Measurements from ENCODE around the gene MT1H. TPM values are rescaled to one million over a fixed set of nuclear protein-coding genes. Genes with fewer than 3 reads are reported as not detected.

MT1H gene
- total RNA-seq, 4 donors from 2014 or later = not detected

DNA sequence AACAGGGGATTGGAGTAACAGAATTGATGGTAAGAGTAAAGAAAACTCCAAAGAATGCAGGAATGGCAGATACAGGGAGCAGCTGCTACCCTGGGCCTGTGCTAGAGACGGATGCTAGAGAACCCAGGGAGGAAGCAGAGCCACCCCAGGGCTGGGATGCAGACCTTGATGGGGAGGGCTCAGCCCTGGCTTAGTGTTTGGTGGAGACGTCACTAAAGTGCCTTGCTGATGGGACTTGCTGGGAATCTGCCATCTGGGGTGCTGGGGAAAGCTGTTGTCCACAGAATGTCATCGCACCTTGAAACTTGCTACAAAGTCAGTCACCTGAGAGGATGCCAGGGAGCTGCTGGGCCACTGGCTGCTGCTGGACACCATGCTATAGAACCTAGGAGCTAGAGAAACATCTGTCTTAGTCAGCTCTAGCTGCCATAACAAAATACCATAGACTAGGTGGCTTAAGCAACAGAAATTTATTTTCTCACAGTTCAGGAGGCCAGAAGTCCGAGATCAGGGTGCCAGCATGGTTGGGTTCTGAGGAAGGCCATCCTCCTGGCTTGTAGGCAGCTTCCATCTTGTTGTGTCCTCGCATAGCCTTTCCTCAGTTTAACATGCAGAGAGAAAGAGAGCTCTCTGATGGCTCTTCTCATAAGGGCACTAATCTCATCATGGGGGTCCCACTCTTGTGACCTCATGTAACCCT lies 28.0 kb downstream of the MT1H start:
- H3K36me3 ChIP-seq = no peaks in the 10 kb centered on the region
- H3K4me1 ChIP-seq = peaks cover 0 to 8% (median 0%) of the 10 kb centered on the region in 3 donors
- TF ChIP-seq POLR2A (IDR thresholded peaks at IDR 0.05) (no peak), POLR2AphosphoS5 (IDR thresholded peaks at IDR 0.05) (no peak), EP300 (IDR thresholded peaks at IDR 0.05) (no peak)
- TF ChIP-seq, protein P1, sequence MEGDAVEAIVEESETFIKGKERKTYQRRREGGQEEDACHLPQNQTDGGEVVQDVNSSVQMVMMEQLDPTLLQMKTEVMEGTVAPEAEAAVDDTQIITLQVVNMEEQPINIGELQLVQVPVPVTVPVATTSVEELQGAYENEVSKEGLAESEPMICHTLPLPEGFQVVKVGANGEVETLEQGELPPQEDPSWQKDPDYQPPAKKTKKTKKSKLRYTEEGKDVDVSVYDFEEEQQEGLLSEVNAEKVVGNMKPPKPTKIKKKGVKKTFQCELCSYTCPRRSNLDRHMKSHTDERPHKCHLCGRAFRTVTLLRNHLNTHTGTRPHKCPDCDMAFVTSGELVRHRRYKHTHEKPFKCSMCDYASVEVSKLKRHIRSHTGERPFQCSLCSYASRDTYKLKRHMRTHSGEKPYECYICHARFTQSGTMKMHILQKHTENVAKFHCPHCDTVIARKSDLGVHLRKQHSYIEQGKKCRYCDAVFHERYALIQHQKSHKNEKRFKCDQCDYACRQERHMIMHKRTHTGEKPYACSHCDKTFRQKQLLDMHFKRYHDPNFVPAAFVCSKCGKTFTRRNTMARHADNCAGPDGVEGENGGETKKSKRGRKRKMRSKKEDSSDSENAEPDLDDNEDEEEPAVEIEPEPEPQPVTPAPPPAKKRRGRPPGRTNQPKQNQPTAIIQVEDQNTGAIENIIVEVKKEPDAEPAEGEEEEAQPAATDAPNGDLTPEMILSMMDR (IDR thresholded peaks at IDR 0.05) = no peak
- no peak for ATAC-seq
- peaks cover 0 to 10% (median 0%) of the 10 kb centered on the region in 3 donors for H3K9me3 ChIP-seq
- no peak overlapping the region for H3K27ac ChIP-seq
- no peak overlapping the region for H3K4me3 ChIP-seq
- no peaks in the 10 kb centered on the region for H3K27me3 ChIP-seq
- WGBS, 2 donors (ENCODE audit: low coverage in 1 of 2) = 88 to 94% methylated on average over 3 to 5 of the region's 5 CpGs

DNA sequence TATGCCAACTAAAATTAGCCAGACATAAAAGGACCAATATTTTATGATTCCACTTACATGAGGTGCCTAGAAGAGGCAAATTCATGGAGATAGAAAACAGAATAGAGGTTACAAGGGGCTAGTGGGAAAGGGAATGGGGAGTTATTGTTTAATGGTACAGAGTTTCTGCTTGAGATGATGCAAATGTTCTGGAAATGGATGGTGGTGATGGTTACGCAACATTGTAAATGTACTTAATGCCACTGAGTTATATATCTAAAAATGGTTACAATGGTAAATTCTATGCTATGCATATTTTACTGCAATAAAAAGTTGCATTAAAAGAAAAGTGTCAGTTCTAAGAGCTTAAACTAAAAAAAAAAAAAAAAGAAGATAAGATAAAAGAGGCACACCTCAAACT lies 30.6 kb downstream of the MT1H start:
- Histone ChIP-seq H3K27me3 (no peaks in the 10 kb centered on the region), H3K4me1 (peaks cover 0 to 8% (median 0%) of the 10 kb centered on the region in 3 donors), H3K36me3 (no peaks in the 10 kb centered on the region), H3K4me3 (no peak overlapping the region), H3K27ac (no peak overlapping the region), H3K9me3 (peaks cover 0 to 10% (median 0%) of the 10 kb centered on the region in 3 donors)
- TF ChIP-seq EP300 (IDR thresholded peaks at IDR 0.05) = no peak
- TF ChIP-seq, protein P1 (IDR thresholded peaks at IDR 0.05) = no peak
- TF ChIP-seq POLR2AphosphoS5 (IDR thresholded peaks at IDR 0.05) = no peak
- no peak for TF ChIP-seq POLR2A (IDR thresholded peaks at IDR 0.05)
- no peak for ATAC-seq
- WGBS, 2 donors (ENCODE audit: low coverage in 1 of 2) = 35 to 63% methylated on average over 1 of the region's 1 CpG

DNA sequence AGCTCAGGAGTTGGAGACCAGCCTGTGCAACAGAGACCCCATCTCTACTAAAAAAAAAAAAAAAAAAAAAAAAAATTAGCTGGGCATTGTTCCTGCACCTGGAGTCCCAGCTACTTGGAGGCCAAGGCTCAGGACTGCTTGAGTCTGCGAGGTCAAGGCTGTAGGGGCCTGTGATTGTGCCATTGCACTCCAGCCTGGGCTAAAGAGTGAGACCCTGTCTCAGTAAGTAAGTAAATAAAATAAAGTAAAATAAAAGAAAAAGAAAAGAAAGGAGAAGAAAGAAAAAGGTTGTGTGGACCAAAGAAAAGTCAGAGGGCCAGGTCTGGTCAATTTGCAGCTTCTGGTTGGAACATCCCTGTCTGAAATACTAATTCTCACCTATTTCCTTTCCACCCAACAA lies 31.0 kb downstream of the MT1H start:
- no peak for TF ChIP-seq EP300 (IDR thresholded peaks at IDR 0.05)
- H3K9me3 ChIP-seq = peaks cover 0 to 10% (median 0%) of the 10 kb centered on the region in 3 donors
- no peaks in the 10 kb centered on the region for H3K27me3 ChIP-seq
- 92 to 100% methylated on average over 1 of the region's 1 CpG for WGBS, 2 donors (ENCODE audit: low coverage in 1 of 2)
- H3K4me3 ChIP-seq = no peak overlapping the region
- H3K36me3 ChIP-seq = no peaks in the 10 kb centered on the region
- no peak for ATAC-seq
- peaks cover 0 to 8% (median 0%) of the 10 kb centered on the region in 3 donors for H3K4me1 ChIP-seq
- H3K27ac ChIP-seq = no peak overlapping the region

DNA sequence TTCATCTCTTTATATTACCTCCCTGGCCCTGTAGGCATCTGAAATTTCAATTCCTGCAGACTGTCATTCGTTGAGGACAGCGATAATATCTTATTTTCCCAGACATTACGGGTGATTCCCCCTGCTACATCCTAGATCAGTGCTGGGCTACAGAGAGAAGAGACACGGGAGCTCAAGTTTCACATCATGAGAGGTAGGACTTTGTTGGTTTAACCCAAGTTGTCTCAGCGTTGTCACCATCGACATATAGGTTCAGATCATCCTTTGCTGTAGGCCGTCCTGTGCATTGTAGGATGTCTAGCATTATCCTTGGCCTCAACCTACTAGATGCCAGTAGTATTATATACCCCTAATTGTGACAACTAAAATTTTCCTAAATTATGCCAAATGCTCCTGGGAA lies 31.9 kb downstream of the MT1H start:
- no peak for ATAC-seq
- Histone ChIP-seq H3K4me1 (peaks cover 0 to 8% (median 0%) of the 10 kb centered on the region in 3 donors), H3K36me3 (no peaks in the 10 kb centered on the region), H3K9me3 (peaks cover 0 to 10% (median 0%) of the 10 kb centered on the region in 3 donors), H3K4me3 (no peak overlapping the region), H3K27me3 (no peaks in the 10 kb centered on the region), H3K27ac (no peak overlapping the region)
- 76 to 94% methylated on average over 3 to 4 of the region's 7 CpGs for WGBS, 2 donors (ENCODE audit: low coverage in 1 of 2)
- no peak for TF ChIP-seq POLR2AphosphoS5 (IDR thresholded peaks at IDR 0.05)
- TF ChIP-seq EP300 (IDR thresholded peaks at IDR 0.05) = no peak
- TF ChIP-seq, protein P1 (IDR thresholded peaks at IDR 0.05) = no peak
- TF ChIP-seq POLR2A (IDR thresholded peaks at IDR 0.05) = no peak

DNA sequence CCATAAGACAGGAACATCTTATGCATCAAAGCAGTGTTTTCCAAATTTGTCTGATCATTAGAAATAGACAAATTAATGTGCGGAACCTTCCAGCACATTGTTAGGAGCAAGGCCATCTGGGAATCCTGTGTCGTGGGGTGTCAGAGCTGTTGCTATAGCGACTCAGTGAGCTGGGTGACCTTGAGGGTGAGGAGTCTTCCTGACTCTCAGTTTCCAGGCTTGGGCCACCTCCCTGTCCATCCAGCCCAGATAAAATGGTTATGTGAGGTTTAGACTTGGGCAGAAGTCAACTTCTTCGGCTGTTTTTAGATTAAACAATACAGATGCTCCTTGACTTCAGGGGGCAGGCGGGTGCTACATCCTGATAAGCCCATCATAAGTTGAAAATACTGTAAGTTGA lies 33.2 kb downstream of the MT1H start:
- Histone ChIP-seq H3K4me3 (no peak overlapping the region), H3K9me3 (no peaks in the 10 kb centered on the region), H3K27me3 (no peaks in the 10 kb centered on the region), H3K27ac (no peak overlapping the region), H3K4me1 (peaks cover 0 to 8% (median 0%) of the 10 kb centered on the region in 3 donors), H3K36me3 (no peaks in the 10 kb centered on the region)
- no peak for ATAC-seq
- 72 to 78% methylated on average over 4 to 5 of the region's 5 CpGs for WGBS, 2 donors (ENCODE audit: low coverage in 1 of 2)
- TF ChIP-seq EP300 (IDR thresholded peaks at IDR 0.05) (no peak), POLR2A (IDR thresholded peaks at IDR 0.05) (no peak), POLR2AphosphoS5 (IDR thresholded peaks at IDR 0.05) (no peak)
- TF ChIP-seq, protein P1 (IDR thresholded peaks at IDR 0.05) = no peak
